Activated naive CD8-positive, alpha-beta T cell (primary cell): ENCODE results near the gene MCL1.
"Not testable (repeated sequence)": the region's sequence is repeated elsewhere in the genome, so short reads cannot be mapped to it uniquely, and the experiment has no call there.

Experiments
- H3K27ac Mint-ChIP-seq: one replicate; pipeline ENCODE4 v1.8.0; 2021; ENCODE audit warnings: mixed read lengths
- H3K27me3 Mint-ChIP-seq: one replicate; pipeline ENCODE4 v1.8.0; 2021; ENCODE audit warnings: mixed read lengths
- H3K36me3 Mint-ChIP-seq: one replicate; pipeline ENCODE4 v1.8.0; 2021; ENCODE audit warnings: mixed read lengths
- H3K4me1 Mint-ChIP-seq: one replicate; pipeline ENCODE4 v1.8.0; 2021; ENCODE audit warnings: low read depth, mixed read lengths
- H3K4me3 Mint-ChIP-seq: one replicate; pipeline ENCODE4 v1.8.0; 2021; ENCODE audit warnings: mild to moderate bottlenecking, mixed read lengths
- H3K9me3 Mint-ChIP-seq: one replicate; pipeline ENCODE4 v1.8.0; 2021; ENCODE audit warnings: low read depth, mixed read lengths

The MCL1 gene

DNA sequence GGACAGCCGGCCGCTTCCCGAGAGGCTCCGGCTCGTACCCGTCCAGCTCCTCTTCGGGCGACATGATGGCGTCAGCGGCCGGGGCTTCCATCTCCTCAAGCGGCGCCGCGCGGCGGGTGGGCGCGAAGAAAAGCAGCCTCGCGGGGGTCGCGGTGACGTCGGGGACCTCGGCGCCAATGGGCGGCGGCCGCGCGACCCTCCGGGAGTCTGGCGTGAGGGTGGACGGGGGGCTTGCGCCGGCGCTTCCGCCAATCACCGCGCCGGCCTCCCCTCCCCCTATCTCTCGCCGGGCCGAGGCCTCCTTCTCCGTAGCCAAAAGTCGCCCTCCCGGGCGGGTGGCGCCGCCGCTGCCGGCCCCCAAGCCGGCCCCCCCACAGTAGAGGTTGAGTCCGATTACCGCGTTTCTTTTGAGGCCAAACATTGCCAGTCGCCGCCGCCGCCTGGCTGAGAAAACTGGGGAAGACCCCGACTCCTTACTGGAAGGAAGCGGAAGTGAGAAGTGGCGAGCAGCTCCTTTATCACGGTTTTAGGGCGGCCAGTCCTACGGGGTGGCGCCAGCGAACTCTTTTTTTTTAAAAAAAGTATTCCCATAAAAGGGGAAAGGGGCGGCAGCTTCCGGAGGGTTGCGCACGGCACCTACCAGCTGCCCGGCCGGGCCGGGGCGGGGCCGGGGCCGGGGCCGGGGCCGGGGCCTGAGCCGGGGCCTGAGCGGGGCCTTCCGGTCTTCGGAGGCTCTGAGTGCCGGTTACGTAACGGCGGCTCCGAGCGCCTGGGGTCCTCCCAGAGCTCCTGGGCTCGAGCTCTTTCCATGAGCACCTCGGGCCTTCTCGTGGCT, at the start of gene MCL1:
Gene MCL1, minus strand, starts transcription at position 501 of the 835 bp plus-strand sequence. Its CDS starts 80 bp downstream, at position 421.
- Mint-ChIP-seq H3K36me3 (peaks cover 39% of the 10 kb centered on the region), H3K27ac (peak within 1 kb of the TSS; percentile 98), H3K27me3 (no peaks in the 10 kb centered on the region), H3K9me3 (no peaks in the 10 kb centered on the region), H3K4me3 (peak within 1 kb of the TSS; percentile 97), H3K4me1 (peaks cover 30% of the 10 kb centered on the region)

DNA sequence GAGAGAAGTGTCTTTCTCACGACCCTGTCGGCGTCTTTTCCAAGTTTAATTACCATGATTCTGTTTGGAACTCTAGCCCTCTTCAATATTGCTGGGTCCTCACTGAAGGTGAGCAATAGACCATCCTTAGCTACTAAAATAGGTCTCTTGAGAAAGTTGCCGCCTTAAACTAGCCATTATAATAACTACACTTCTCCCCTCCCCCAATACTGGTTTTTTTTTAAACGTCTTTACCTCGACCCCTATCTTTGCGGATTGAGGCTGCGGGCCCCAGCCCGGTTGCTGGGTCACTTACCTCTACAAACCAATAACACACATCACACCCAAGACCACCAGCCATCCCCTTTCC, 49.3 kb upstream of the MCL1 start:
- Mint-ChIP-seq H3K4me3 (no peak overlapping the region), H3K4me1 (peaks cover 32% of the 10 kb centered on the region), H3K27me3 (no peaks in the 10 kb centered on the region), H3K9me3 (no peaks in the 10 kb centered on the region), H3K27ac (no peak overlapping the region), H3K36me3 (peaks cover 12% of the 10 kb centered on the region)

DNA sequence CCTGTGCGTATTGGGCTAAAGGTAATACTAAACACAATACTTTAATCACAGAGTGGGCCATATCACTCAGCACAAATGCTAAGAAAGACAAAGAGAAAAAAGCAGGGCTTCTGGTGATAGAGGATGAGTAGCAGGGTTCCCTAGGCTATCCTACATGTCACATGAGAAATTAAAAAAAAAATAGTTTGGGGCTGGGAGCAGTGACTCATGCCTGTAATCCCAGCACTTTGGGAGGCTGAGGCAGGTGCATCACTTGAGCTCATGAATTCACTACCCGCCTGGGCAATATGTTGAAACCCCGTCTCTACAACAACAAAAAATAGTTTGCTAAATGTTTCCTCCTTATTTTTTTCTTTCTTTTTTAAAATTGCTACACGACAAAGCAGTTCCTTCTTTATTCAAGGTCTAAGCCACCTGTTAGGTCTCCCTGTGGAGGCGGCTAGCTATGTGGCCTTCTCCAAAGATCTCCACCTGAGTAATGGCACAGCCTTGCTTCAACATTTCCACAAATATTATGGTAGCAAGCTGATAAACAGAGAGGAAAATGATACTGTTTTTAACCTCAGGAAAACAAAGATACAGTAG, 48.5 kb upstream of the MCL1 start:
- no peak overlapping the region for H3K4me3 Mint-ChIP-seq
- H3K27ac Mint-ChIP-seq: peak overlapping the region; percentile 16
- peaks cover 12% of the 10 kb centered on the region for H3K36me3 Mint-ChIP-seq
- no peaks in the 10 kb centered on the region for H3K9me3 Mint-ChIP-seq
- no peaks in the 10 kb centered on the region for H3K27me3 Mint-ChIP-seq
- H3K4me1 Mint-ChIP-seq: peaks cover 36% of the 10 kb centered on the region

DNA sequence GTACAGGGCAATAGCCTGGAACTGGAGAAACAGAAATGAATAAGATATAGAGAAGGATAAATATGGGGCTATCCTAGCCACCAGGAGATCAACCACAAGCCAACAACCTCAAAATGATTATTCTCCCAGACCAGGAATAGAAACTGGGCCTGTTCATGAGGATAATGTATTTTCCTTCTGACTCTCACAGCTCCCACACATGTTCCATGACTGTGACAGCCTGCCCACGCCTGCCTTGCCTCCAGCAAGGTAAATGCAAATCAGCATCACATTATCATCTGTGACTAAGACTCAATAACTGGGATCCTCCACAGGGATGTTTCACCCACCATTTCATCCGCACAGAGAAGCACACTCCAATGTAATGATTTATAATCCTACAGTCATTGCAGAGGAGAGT, 46.7 kb upstream of the MCL1 start:
- H3K9me3 Mint-ChIP-seq: no peaks in the 10 kb centered on the region
- peak overlapping the region; percentile 72 for H3K27ac Mint-ChIP-seq
- no peaks in the 10 kb centered on the region for H3K27me3 Mint-ChIP-seq
- H3K4me3 Mint-ChIP-seq: no peak overlapping the region
- peaks cover 46% of the 10 kb centered on the region for H3K4me1 Mint-ChIP-seq
- peaks cover 11% of the 10 kb centered on the region for H3K36me3 Mint-ChIP-seq

DNA sequence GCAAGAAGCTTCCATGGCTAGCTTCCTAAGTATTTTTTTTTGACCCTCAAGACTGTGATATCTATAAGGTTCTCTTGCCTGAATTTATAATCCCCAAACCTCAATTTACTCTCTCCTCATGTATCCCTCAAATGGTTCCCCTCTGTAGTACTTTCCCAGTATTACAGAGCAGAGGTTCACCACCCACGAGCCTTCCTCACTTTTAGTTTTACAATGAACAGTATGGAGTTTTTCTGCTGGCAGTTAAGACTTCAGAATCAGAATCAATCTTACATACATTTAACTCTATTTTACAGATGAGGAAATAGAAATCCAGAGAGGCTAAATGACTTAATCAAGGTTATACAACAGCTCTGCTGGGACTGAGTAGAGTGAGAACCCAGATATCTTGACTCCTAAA, 45.1 kb upstream of the MCL1 start:
- peaks cover 17% of the 10 kb centered on the region for H3K36me3 Mint-ChIP-seq
- peak overlapping the region; percentile 2 for H3K4me3 Mint-ChIP-seq
- not testable (repeated sequence) for H3K27me3 Mint-ChIP-seq, H3K9me3 Mint-ChIP-seq
- peaks cover 58% of the 10 kb centered on the region for H3K4me1 Mint-ChIP-seq
- peak overlapping the region; percentile 64 for H3K27ac Mint-ChIP-seq

DNA sequence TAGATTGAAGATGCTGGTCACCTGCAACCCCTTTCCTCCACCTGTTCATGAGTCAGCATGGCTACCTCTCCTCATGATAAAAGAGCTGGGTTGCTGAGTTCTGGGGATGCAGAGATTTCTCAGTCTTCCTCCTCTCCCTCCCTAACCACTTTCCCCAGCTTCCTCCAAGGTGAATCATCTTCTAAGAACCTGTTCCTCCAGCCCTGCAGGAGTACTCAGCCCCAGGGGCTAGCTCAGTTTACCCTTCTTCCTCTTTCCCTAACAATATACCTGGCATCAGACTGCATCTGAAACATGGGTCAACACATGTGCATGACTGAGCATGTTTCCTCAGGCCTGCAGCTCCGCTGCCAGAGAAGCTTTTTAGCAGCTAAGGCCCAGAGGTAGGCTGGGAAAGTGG, 44.7 kb upstream of the MCL1 start:
- Mint-ChIP-seq H3K27ac (peak overlapping the region; percentile 22), H3K36me3 (peaks cover 21% of the 10 kb centered on the region), H3K4me1 (peaks cover 62% of the 10 kb centered on the region)
- H3K9me3 Mint-ChIP-seq, H3K4me3 Mint-ChIP-seq, H3K27me3 Mint-ChIP-seq: not testable (repeated sequence)

DNA sequence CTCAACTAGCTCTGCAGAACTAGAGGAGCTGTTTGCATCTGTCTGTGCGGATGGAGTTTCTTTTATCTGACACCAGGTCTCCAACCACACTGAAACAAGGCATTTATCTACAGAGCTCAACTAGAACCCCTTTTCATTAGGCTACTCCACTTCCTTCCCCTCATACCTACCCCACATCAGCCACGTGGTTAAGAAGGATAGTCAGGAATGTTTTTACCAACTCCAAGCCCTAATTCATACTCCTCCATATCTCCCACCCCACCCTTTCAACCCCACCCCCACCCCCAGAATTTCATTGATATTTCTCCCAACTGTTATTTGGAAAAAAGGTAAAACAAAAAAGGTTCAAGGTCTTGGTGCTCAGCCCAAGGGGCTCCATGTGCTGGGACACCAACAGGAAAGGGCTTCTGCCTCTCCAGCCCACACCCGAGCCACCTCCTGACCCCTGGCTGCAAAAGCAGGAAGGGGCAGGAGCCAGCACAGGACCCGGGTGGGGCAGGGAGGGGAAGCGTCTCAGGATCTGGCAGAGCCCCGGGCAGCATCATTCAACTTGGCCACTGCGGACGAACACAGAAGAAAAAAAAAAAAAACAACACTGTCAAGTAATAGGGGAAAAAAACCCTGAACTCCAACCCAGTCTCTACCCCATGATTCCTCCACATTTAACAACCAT, 43.0 kb upstream of the MCL1 start:
- no peaks in the 10 kb centered on the region for H3K9me3 Mint-ChIP-seq
- H3K27ac Mint-ChIP-seq: peak overlapping the region; percentile 87
- H3K36me3 Mint-ChIP-seq: peaks cover 21% of the 10 kb centered on the region
- H3K27me3 Mint-ChIP-seq: no peaks in the 10 kb centered on the region
- peak overlapping the region; percentile 46 for H3K4me3 Mint-ChIP-seq
- H3K4me1 Mint-ChIP-seq: peaks cover 62% of the 10 kb centered on the region

DNA sequence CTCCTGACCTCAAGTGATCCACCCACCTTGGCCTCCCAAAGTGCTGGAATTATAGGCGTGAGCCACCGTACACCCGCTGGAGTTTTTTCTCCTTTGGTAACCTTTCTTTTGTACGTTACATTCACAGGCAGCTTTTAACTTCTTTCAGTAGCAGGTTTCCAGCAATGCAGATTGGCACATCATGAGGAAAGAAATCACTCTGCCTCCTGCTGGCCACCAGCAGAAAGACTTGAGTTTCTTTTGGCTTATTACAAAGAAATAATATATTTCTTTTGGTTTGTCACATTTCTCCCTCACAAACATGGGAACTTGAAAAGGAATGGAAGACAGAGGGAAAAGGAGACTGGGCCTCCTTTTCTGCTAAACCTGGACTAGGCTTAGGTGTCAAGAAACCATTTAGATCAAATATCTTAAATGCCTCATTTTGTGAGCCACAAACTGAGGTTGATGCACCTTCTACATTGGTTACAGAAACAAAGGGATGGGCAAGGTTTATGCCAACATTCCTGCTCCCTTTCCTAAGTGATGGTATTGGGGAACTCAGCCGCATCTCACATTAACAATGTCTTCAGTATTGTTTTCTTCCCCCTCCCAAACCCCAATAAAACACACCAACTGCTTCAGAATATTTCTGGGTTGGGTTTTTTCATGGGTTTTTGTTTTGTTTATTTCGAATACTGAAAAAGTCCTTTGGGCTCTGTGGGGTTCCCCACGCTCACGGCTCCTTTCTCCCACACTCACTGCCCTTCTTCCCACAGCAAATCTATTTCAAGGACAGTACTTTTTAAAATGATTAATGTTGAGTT, 42.3 kb upstream of the MCL1 start:
- Mint-ChIP-seq H3K4me3 (peak overlapping the region; percentile 46), H3K9me3 (no peaks in the 10 kb centered on the region), H3K27me3 (no peaks in the 10 kb centered on the region), H3K4me1 (peaks cover 63% of the 10 kb centered on the region), H3K36me3 (peaks cover 19% of the 10 kb centered on the region), H3K27ac (peak overlapping the region; percentile 87)

DNA sequence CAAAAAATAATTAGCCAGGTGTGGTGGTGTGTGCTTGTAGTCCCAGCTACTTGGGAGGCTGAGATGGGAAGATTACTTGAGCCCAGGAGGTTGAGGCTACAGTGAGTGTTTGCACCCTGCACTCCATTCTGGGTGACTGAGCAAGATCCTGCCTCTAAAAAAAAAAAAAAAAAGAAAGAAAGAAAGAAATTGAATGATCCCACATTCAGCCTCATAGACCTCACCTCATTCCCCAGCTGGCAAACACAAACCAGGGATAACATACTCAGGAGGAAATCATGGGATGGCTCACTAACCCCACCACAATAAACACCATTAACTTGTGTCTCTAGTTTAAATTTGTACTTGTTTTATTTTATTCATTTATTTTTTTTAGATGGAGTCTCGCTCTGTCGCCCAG, 41.5 kb upstream of the MCL1 start:
- H3K4me3 Mint-ChIP-seq: no peak overlapping the region
- H3K36me3 Mint-ChIP-seq: peaks cover 20% of the 10 kb centered on the region
- H3K27me3 Mint-ChIP-seq: no peaks in the 10 kb centered on the region
- no peaks in the 10 kb centered on the region for H3K9me3 Mint-ChIP-seq
- H3K27ac Mint-ChIP-seq: peak overlapping the region; percentile 92
- peaks cover 67% of the 10 kb centered on the region for H3K4me1 Mint-ChIP-seq

DNA sequence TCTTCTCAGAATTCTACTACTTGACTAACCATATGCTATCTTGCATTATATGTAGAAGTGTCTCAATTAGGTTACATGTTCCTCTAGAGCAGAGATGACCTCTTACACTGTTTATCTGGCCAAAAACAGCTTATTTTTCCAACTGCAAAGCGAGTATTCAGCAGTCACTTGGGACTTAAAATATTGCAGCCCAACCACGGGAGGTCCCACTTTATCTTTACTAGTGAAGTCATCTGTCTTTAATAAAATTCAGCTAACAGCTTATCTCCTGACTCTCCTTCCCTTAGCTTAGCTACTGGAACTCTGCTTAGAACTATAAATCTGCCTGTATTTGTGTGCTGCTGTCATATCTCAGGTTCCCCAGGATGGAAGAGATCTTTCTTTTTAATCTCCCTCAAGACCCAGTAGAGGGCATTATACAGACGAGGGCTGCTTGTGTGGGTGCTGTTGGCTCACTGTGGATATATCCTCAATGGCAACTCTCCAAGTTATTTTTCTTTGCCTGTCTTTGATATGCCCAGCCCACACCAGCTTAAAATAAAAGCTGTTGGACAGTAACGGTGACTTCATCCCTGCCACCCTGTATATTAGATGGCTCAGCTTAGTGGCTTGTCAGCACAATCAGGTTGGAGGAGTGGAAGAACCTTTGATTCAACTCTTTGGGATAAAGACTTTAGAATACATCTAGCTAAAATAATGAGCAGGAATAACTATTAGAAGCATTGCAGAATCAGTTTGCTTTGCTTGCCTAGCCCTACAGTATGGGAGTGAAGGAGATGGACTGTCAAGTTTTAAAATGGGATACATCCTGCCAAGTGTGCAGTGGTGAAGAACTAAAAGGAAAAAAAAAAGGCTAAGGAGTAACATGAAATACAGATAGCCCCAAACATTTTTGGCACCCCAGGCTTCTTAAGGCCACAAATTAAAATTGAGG, 40.4 kb upstream of the MCL1 start:
- peaks cover 24% of the 10 kb centered on the region for H3K36me3 Mint-ChIP-seq

DNA sequence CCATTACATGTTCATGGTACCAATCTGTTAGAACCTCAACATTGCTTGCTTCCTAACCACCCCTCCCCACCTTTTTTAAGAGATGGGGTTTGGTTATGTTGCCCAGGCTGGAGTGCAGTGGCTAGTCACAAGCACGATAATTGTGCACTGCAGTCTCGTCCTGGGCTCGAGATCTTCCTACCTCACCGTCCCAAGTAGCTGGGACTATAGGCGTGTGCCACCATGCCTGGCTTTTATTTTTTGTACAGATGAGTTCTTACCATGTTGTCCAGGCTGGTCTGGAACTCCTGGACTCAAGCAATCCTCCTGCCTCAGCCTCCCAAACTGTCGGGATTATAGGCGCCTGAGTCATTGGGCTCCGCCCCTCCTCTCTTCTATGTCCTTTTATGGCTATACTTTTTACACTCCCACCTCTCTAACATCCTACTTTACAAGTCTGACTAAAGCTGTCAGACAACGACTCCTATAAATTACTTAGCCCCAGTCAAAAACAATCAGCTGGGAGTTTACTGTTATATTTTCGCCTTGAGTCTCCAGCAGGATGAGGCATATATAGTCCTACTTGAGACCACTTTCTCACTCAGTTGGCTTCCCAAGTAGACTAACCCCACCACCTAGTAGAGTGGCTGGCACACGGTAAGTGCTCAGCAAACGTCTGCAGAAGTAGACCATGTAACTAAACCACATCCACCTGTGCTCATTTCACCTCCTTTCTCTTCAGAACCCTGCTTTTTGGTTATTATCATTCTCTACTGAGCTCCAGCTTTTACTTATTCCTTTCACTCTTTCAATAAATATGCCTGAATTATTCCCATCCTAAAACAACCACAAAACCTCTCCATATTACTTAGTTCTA, 36.2 kb upstream of the MCL1 start:
- Mint-ChIP-seq H3K9me3 (no peaks in the 10 kb centered on the region), H3K4me1 (peaks cover 72% of the 10 kb centered on the region), H3K27ac (peak overlapping the region; percentile 85), H3K4me3 (peak overlapping the region; percentile 51), H3K36me3 (peaks cover 23% of the 10 kb centered on the region), H3K27me3 (no peaks in the 10 kb centered on the region)

More for the DNA sequence above, 40.4 kb upstream of the MCL1 start:
- Mint-ChIP-seq H3K4me3 (peak overlapping the region; percentile 46), H3K27ac (peak overlapping the region; percentile 92), H3K27me3 (no peaks in the 10 kb centered on the region), H3K4me1 (peaks cover 69% of the 10 kb centered on the region), H3K9me3 (no peaks in the 10 kb centered on the region)

DNA sequence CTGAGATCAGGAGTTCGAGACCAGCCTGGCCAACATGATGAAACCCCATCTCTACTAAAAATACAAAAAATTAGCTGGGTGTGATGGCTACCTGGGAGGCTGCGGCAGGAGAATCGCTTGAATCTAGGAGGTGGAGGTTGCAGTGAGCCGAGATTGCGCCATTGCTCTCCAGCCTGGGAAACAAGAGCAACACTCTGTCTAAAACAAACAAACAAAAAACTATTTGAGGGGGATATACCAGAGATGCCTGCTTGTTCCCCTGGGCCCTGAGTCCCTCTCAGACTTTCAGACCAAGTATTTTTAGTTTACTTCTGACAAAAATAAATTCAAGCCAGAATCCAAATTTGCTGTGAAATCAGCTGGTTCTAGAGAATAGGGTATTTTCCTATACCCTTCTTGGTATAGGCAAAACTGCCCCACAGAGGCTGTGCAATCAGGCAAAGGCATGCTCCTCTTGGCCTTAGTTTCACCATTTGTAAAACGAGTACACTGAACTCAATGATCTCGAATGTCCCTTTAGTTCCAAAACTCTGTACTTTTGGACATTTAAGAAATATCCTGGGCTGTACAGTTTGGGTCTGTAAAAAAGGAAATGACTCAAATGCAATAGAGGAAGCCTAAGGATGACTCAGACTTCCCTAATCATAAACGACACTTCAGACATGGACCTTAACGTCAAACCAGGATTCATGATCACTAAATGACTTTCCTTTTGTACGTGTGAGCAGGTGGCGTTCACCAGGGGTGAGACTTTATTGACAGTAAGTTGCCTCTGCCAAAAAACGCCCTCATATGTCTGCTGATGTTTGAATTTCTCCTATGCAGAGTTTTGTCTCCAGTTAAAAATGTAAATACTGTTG, 33.9 kb upstream of the MCL1 start:
- no peaks in the 10 kb centered on the region for H3K9me3 Mint-ChIP-seq
- H3K4me1 Mint-ChIP-seq: peaks cover 60% of the 10 kb centered on the region
- peak overlapping the region; percentile 74 for H3K4me3 Mint-ChIP-seq
- peaks cover 12% of the 10 kb centered on the region for H3K36me3 Mint-ChIP-seq
- peak overlapping the region; percentile 93 for H3K27ac Mint-ChIP-seq
- no peaks in the 10 kb centered on the region for H3K27me3 Mint-ChIP-seq

DNA sequence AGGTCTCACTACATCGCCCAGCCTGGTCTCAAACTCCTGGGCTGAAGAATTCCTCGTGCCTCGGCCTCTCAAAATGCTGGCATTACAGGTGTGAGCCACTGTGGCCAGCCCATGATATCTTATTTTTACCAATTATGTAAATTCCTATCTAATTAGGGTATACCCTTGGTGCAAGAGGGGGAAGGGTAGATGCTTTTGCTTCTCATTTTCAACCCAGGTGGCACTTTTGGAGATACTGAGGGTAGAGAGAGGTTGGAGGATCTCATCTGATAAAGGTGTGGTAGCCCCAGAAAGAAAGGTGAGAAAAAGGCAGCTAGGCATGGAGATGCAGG, 32.6 kb upstream of the MCL1 start:
- Mint-ChIP-seq H3K9me3 (no peaks in the 10 kb centered on the region), H3K4me3 (peak overlapping the region; percentile 75), H3K4me1 (peaks cover 58% of the 10 kb centered on the region), H3K27ac (peak overlapping the region; percentile 93), H3K27me3 (no peaks in the 10 kb centered on the region), H3K36me3 (peaks cover 12% of the 10 kb centered on the region)
